Pericardium fibroblast (primary cell): Measurements from ENCODE around the gene PRM2. TPM values are rescaled to one million over a fixed set of nuclear protein-coding genes. Genes with fewer than 3 reads are reported as not detected.

Source experiments
- total RNA-seq: library from RNA; depleted of rRNA; stranded (reverse); fragments of >200 nt; gene quantifications from 2 replicates; pipeline ENCODE4 v1.2.3, GENCODE V29; 2015

The PRM2 gene
- not detected in 2 replicates for total RNA-seq

GRCh38 chr16:11276143-11276895 lies at the start of gene PRM2:
PRM2 (minus strand) TSS chr16:11276480; CDS start chr16:11276370, 110 bp downstream.

GRCh38 chr16:11280616-11281522 lies 4.6 kb upstream of the PRM2 start, which contains the start of gene PRM1:
PRM1 (minus strand) TSS chr16:11281330; CDS start chr16:11281238, 92 bp downstream.

GRCh38 chr16:11272921-11273720 lies 3.2 kb downstream of the PRM2 start, which contains the start of gene PRM3:
PRM3 (minus strand) TSS chr16:11273629; CDS start chr16:11273595, 34 bp downstream.

GRCh38 chr16:11268921-11269375 lies 7.3 kb downstream of the PRM2 start, which contains the start of gene TNP2:
TNP2 (minus strand) TSS chr16:11269325; CDS start chr16:11269262, 63 bp downstream.

GRCh38 chr16:11255737-11256660 lies 20.3 kb downstream of the PRM2 start, which contains the start of gene SOCS1:
SOCS1 (minus strand) TSS chr16:11256204; CDS start chr16:11255478, 726 bp downstream.

Other genes starting within 250 kb of the PRM2 start
- gene SOCS1, start 20.3 kb downstream of the PRM2 start, total RNA-seq, result 3.2 and 5.7 TPM in 2 replicates
- not detected in 2 replicates for gene TNP2, start 7.2 kb downstream of the PRM2 start, total RNA-seq
- not detected in 2 replicates for gene PRM3, start 2.9 kb downstream of the PRM2 start, total RNA-seq
- gene PRM1, start 4.8 kb upstream of the PRM2 start, total RNA-seq, result not detected in 2 replicates
- gene RMI2, start 69.0 kb upstream of the PRM2 start, total RNA-seq, result 1.9 and 2.8 TPM in 2 replicates